ENCODE results near the gene NOL9.
"Not testable (repeated sequence)": the region's sequence is repeated elsewhere in the genome, so short reads cannot be mapped to it uniquely, and the experiment has no call there.

The NOL9 gene

GRCh38 chr1:6497215-6497866, 57.0 kb downstream of the NOL9 start:
- in situ Hi-C loops (cut with MboI; ENCODE audit: low pct_unique_long_range_greater_than_20kb, low sequenced_read_pairs, unreplicated experiment): loop anchor here (25.0 kb wide), 1 partner anchor 715 kb away; no protein-coding TSS in a partner anchor
- no peak for TF ChIP-seq CTCF (IDR thresholded peaks at IDR 0.05; ENCODE audit: extremely low read depth, insufficient read depth, missing control alignments)
- peak; percentile 87 for DNase-seq (ENCODE audit: low spot score)

- in situ Hi-C loops (cut with MboI; ENCODE audit: low pct_unique_long_range_greater_than_20kb, low sequenced_read_pairs, unreplicated experiment): loop anchor here (25.0 kb wide), 1 partner anchor 715 kb away; no protein-coding TSS in a partner anchor
- no peak for DNase-seq (ENCODE audit: low spot score)
- TF ChIP-seq CTCF (IDR thresholded peaks at IDR 0.05; ENCODE audit: extremely low read depth, insufficient read depth, missing control alignments): no peak
Observed at GRCh38 chr1:6496890-6497214, 57.5 kb downstream of the NOL9 start.

- in situ Hi-C loops (cut with MboI; ENCODE audit: low pct_unique_long_range_greater_than_20kb, low sequenced_read_pairs, unreplicated experiment): loop anchor here (25.0 kb wide), 1 partner anchor 716 kb away; no protein-coding TSS in a partner anchor
- no peak for TF ChIP-seq CTCF (IDR thresholded peaks at IDR 0.05; ENCODE audit: extremely low read depth, insufficient read depth, missing control alignments)
- DNase-seq (ENCODE audit: low spot score): no peak
Observed at GRCh38 chr1:6496365-6496721, 58.0 kb downstream of the NOL9 start.

GRCh38 chr1:6495540-6496364, 58.6 kb downstream of the NOL9 start:
- DNase-seq (ENCODE audit: low spot score): no peak
- TF ChIP-seq CTCF (IDR thresholded peaks at IDR 0.05; ENCODE audit: extremely low read depth, insufficient read depth, missing control alignments): no peak
- in situ Hi-C loops (cut with MboI; ENCODE audit: low pct_unique_long_range_greater_than_20kb, low sequenced_read_pairs, unreplicated experiment): loop anchor here (25.0 kb wide), 1 partner anchor 717 kb away; no protein-coding TSS in a partner anchor

GRCh38 chr1:6495041-6495441, 59.3 kb downstream of the NOL9 start:
- TF ChIP-seq CTCF (IDR thresholded peaks at IDR 0.05; ENCODE audit: extremely low read depth, insufficient read depth, missing control alignments): no peak
- DNase-seq (ENCODE audit: low spot score): no peak
- in situ Hi-C loops (cut with MboI; ENCODE audit: low pct_unique_long_range_greater_than_20kb, low sequenced_read_pairs, unreplicated experiment): loop anchor here (25.0 kb wide), 1 partner anchor 717 kb away; no protein-coding TSS in a partner anchor

GRCh38 chr1:6494627-6495026, 59.7 kb downstream of the NOL9 start:
- in situ Hi-C loops (cut with MboI; ENCODE audit: low pct_unique_long_range_greater_than_20kb, low sequenced_read_pairs, unreplicated experiment): loop anchor here (25.0 kb wide), 1 partner anchor 718 kb away; no protein-coding TSS in a partner anchor
- no peak for DNase-seq (ENCODE audit: low spot score)
- no peak for TF ChIP-seq CTCF (IDR thresholded peaks at IDR 0.05; ENCODE audit: extremely low read depth, insufficient read depth, missing control alignments)

- DNase-seq (ENCODE audit: low spot score): not testable (repeated sequence)
- in situ Hi-C loops (cut with MboI; ENCODE audit: low pct_unique_long_range_greater_than_20kb, low sequenced_read_pairs, unreplicated experiment): loop anchor here (25.0 kb wide), 1 partner anchor 718 kb away; no protein-coding TSS in a partner anchor
Observed at GRCh38 chr1:6493834-6494223, 60.5 kb downstream of the NOL9 start.

Measured in GM13977 (cell line).